Vagina (tissue), 2 donors: Measurements from ENCODE around the gene ARHGAP44. TPM values are rescaled to one million over a fixed set of nuclear protein-coding genes. Genes with fewer than 3 reads are reported as not detected.
"Not testable (repeated sequence)": the region's sequence is repeated elsewhere in the genome, so short reads cannot be mapped to it uniquely, and the experiment has no call there.

ENCODE experiments used
- DNase-seq, 2 donors: peaks; one replicate each; pipeline ENCODE4 v3.0.0-alpha.2; 2017; ENCODE audit errors: extremely low spot score in 2 of 2
- H3K27ac ChIP-seq: fragments of 200-600 bp; sonication (generic); one replicate; pipeline ENCODE4 v1.5.1; 2019
- H3K27me3 ChIP-seq: fragments of 200-600 bp; sonication (generic); one replicate; pipeline ENCODE4 v1.5.1; 2019
- H3K36me3 ChIP-seq, 2 donors: fragments of 200-600 bp; sonication (generic); one replicate each; pipeline ENCODE4 v1.5.1; 2017 to 2019
- H3K4me1 ChIP-seq: fragments of 200-600 bp; sonication (generic); one replicate; pipeline ENCODE4 v1.5.1; 2019
- H3K4me3 ChIP-seq, 2 donors: fragments of 200-600 bp; sonication (generic); 1 replicate in 1 of 2; 2 replicates in 1 of 2; pipeline ENCODE4 v1.5.1; 2016 to 2019
- H3K9me3 ChIP-seq: fragments of 200-600 bp; sonication (generic); one replicate; pipeline ENCODE4 v1.5.1; 2019
- POLR2A ChIP-seq, 2 donors: fragments of 450-650 bp; IDR thresholded peaks; one replicate each; pipeline ENCODE4 v1.6.1; 2017; ENCODE audit warnings: antibody characterized with exemption in 2 of 2, mild to moderate bottlenecking in 2 of 2, moderate library complexity in 2 of 2
- POLR2AphosphoS5 ChIP-seq, 2 donors: sonication (generic); formaldehyde crosslinking; IDR thresholded peaks; one replicate each; pipeline ENCODE4 v1.9.0; 2017; ENCODE audit warnings: antibody characterized with exemption in 2 of 2, mild to moderate bottlenecking in 2 of 2, low read depth in 1 of 2; ENCODE audit not compliant: insufficient read depth in 1 of 2
- intact Hi-C: fragments of 100-400 bp; cut with DNase I; formaldehyde crosslinking; loops from one replicate; pipeline ENCODE4 v1.15.1; 2023
- total RNA-seq: library from RNA; depleted of rRNA; stranded (reverse); fragments of >200 nt; gene quantifications from one replicate; pipeline ENCODE4 v1.2.3, GENCODE V29; 2016
- TF ChIP-seq, protein P1 (sequence below), 3 experiments: fragments of 450-650 bp in 2 of 3; fragments of 200-600 bp in 1 of 3; sonication (generic) in 1 of 3; IDR thresholded peaks; one replicate each; pipeline ENCODE4 v1.5.1; 2017 to 2019; ENCODE audit warnings: antibody characterized with exemption in 3 of 3, mild to moderate bottlenecking in 2 of 3, moderate library complexity in 2 of 3

The ARHGAP44 gene
- total RNA-seq, 1 donor from 2014 or later: 3.2 TPM

GRCh38 chr17:12865769-12866168 is 76.5 kb downstream of the ARHGAP44 start:
- H3K27me3 ChIP-seq: no peaks in the 10 kb centered on the region

DNA sequence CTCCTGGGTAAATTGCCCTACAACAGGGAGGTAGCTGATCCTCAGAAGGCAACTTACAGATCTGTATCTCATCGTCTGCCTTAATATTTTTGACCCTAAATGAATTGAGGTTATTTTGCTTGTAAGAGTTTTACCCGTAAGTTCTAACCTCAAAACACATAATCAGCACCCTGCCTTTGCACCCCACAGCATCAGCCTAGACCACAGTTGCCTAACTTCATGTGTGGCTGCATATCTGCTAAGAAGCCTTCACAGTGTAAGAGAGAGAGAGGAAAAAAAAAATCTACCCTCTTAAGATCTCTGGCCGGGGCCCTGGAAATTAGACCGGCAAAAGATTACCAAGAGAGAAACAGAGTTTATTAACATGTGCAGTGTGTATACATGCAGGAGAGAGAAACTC is 76.9 kb downstream of the ARHGAP44 start:
- Histone ChIP-seq H3K27ac (no peak overlapping the region), H3K9me3 (no peaks in the 10 kb centered on the region), H3K4me3 (no peak overlapping the region), H3K4me1 (no peaks in the 10 kb centered on the region), H3K36me3 (no peaks in the 10 kb centered on the region), H3K27me3 (no peaks in the 10 kb centered on the region)
- intact Hi-C loops: no loop called here
- no peak for TF ChIP-seq POLR2AphosphoS5 (IDR thresholded peaks at IDR 0.05; ENCODE audit: insufficient read depth in 1 of 2, low read depth in 1 of 2)
- TF ChIP-seq, protein P1, sequence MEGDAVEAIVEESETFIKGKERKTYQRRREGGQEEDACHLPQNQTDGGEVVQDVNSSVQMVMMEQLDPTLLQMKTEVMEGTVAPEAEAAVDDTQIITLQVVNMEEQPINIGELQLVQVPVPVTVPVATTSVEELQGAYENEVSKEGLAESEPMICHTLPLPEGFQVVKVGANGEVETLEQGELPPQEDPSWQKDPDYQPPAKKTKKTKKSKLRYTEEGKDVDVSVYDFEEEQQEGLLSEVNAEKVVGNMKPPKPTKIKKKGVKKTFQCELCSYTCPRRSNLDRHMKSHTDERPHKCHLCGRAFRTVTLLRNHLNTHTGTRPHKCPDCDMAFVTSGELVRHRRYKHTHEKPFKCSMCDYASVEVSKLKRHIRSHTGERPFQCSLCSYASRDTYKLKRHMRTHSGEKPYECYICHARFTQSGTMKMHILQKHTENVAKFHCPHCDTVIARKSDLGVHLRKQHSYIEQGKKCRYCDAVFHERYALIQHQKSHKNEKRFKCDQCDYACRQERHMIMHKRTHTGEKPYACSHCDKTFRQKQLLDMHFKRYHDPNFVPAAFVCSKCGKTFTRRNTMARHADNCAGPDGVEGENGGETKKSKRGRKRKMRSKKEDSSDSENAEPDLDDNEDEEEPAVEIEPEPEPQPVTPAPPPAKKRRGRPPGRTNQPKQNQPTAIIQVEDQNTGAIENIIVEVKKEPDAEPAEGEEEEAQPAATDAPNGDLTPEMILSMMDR (IDR thresholded peaks at IDR 0.05): no peak
- TF ChIP-seq POLR2A (IDR thresholded peaks at IDR 0.05): no peak
- DNase-seq: no peak

More at GRCh38 chr17:12865769-12866168, 76.5 kb downstream of the ARHGAP44 start:
- intact Hi-C loops: no loop called here
- H3K4me1 ChIP-seq: no peaks in the 10 kb centered on the region
- TF ChIP-seq, protein P1 (IDR thresholded peaks at IDR 0.05): no peak
- no peak for TF ChIP-seq POLR2AphosphoS5 (IDR thresholded peaks at IDR 0.05; ENCODE audit: insufficient read depth in 1 of 2, low read depth in 1 of 2)
- no peak overlapping the region for H3K4me3 ChIP-seq
- no peaks in the 10 kb centered on the region for H3K9me3 ChIP-seq
- H3K27ac ChIP-seq: no peak overlapping the region
- no peak for DNase-seq
- H3K36me3 ChIP-seq: no peaks in the 10 kb centered on the region

GRCh38 chr17:12867726-12868125 is 78.4 kb downstream of the ARHGAP44 start:
- intact Hi-C loops: no loop called here
- no peak for DNase-seq
- Histone ChIP-seq H3K27ac (no peak overlapping the region), H3K27me3 (no peaks in the 10 kb centered on the region), H3K36me3 (no peaks in the 10 kb centered on the region), H3K9me3 (no peaks in the 10 kb centered on the region), H3K4me3 (no peak overlapping the region), H3K4me1 (no peaks in the 10 kb centered on the region)
- TF ChIP-seq, protein P1 (IDR thresholded peaks at IDR 0.05): no peak
- TF ChIP-seq POLR2A (IDR thresholded peaks at IDR 0.05): no peak
- no peak for TF ChIP-seq POLR2AphosphoS5 (IDR thresholded peaks at IDR 0.05; ENCODE audit: insufficient read depth in 1 of 2, low read depth in 1 of 2)

DNA sequence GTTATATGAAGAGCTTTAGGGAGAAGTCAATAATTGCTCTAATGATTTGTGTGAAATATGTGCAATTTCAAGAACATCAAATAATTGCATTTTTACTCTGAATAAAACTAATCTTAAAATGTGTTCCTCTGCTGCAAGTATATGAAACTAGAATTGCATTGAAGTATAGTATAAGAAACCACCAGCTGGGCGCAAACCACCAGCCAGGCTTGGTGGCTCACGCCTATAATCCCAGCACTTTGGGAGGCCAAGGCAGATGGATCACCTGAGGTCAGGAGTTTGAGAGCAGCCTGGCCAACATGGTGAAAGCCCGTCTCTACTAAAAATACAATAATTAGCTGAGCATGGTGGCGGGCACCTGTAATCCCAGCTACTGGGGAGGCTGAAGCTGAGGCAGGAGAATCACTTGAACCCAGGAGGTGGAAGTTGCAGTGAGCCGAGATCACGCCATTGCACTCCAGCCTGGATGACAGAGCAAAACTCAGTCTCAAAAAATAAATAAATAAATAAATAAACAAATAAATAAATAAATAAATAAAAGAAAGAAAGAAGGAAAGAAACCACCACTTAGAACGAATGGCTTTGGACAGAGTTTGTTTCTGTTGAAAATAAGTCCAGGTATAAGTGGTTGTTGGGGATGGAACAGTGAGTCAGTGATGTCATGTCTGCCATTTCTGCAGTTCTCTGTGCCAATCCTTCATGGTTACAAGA is 84.3 kb downstream of the ARHGAP44 start:
- DNase-seq, H3K4me1 ChIP-seq, H3K4me3 ChIP-seq, H3K9me3 ChIP-seq, H3K27me3 ChIP-seq, H3K27ac ChIP-seq, H3K36me3 ChIP-seq: not testable (repeated sequence)
- intact Hi-C loops: loop anchor here (2.0 kb wide), 1 partner anchor 37 kb away; no protein-coding TSS in a partner anchor

GRCh38 chr17:12877953-12878669 is 88.8 kb downstream of the ARHGAP44 start:
- intact Hi-C loops: no loop called here
- DNase-seq: no peak
- H3K9me3 ChIP-seq: no peaks in the 10 kb centered on the region
- H3K27me3 ChIP-seq: no peaks in the 10 kb centered on the region
- H3K27ac ChIP-seq: no peak overlapping the region
- no peak for TF ChIP-seq POLR2A (IDR thresholded peaks at IDR 0.05)
- no peak for TF ChIP-seq POLR2AphosphoS5 (IDR thresholded peaks at IDR 0.05; ENCODE audit: insufficient read depth in 1 of 2, low read depth in 1 of 2)
- TF ChIP-seq, protein P1 (IDR thresholded peaks at IDR 0.05): no peak
- H3K4me1 ChIP-seq: no peaks in the 10 kb centered on the region
- no peaks in the 10 kb centered on the region for H3K36me3 ChIP-seq
- no peak overlapping the region for H3K4me3 ChIP-seq

DNA sequence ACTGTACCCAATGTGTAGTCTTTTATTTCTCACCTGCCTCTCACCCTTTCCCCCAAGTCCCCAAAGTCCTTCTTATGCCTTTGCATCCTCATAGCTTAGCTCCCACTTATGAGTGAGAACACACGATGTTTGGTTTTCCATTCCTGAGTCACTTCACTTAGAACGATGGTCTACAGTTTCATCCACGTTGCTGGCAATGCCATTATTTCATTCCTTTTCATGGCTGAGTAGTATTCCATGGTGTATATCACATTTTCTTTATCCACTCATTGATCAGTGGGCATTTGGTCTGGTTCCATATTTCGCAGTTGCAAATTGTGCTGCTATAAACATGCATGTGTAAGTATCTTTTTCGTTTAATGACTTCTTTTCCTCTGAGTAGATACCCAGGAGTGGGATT is 89.8 kb downstream of the ARHGAP44 start:
- DNase-seq, H3K4me1 ChIP-seq, intact Hi-C loops, H3K27me3 ChIP-seq, H3K27ac ChIP-seq, H3K4me3 ChIP-seq, H3K9me3 ChIP-seq, H3K36me3 ChIP-seq: not testable (repeated sequence)
